Measurements from ENCODE around the gene VAC14. TPM values are rescaled to one million over a fixed set of nuclear protein-coding genes. Genes with fewer than 3 reads are reported as not detected.

VAC14 gene
- total RNA-seq, 1 experiment from 2014 or later: 49.9 TPM

DNA sequence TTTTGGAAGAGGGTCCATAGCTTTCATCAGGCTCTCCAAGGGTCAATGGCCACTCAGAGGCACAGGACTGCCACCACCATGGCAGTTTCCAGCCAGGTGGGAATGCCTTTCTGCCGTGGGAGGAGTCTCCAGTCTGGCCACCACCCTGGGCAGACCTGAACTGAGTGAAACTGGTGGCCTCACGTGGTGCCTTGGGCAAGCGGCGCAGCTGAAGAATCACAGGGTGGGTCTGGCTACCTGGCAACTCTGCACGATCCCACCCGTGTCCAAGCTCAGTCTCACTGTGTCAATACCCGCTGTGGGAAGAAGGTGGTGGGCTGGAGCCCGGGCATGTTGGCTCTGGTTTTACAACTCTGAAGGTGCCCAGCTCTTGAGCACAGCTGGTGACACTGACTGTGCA is 31.8 kb downstream of the VAC14 start:
- no peak overlapping the region for H2BK15ac ChIP-seq (ENCODE audit: low read depth, low read length)
- no peak overlapping the region for H3K4me3 Mint-ChIP-seq
- peaks cover 6 to 34% (median 16%) of the 10 kb centered on the region in 3 experiments; a peak in 6 of 7 replicates for H3K36me3 Mint-ChIP-seq (ENCODE audit: insufficient read depth in 1 of 3, low read depth in 3 of 3)

More for the DNA sequence above, 31.8 kb downstream of the VAC14 start:
- no peak overlapping the region for H3K27ac ChIP-seq (ENCODE audit: insufficient read length, low read depth, low read length)
- no peak overlapping the region for H2BK20ac ChIP-seq (ENCODE audit: low read depth, low read length, poor library complexity, severe bottlenecking)
- no peak overlapping the region for H4K8ac ChIP-seq (replicated peaks; ENCODE audit: insufficient read length, low read depth, low read length)
- TF ChIP-seq, protein P1, sequence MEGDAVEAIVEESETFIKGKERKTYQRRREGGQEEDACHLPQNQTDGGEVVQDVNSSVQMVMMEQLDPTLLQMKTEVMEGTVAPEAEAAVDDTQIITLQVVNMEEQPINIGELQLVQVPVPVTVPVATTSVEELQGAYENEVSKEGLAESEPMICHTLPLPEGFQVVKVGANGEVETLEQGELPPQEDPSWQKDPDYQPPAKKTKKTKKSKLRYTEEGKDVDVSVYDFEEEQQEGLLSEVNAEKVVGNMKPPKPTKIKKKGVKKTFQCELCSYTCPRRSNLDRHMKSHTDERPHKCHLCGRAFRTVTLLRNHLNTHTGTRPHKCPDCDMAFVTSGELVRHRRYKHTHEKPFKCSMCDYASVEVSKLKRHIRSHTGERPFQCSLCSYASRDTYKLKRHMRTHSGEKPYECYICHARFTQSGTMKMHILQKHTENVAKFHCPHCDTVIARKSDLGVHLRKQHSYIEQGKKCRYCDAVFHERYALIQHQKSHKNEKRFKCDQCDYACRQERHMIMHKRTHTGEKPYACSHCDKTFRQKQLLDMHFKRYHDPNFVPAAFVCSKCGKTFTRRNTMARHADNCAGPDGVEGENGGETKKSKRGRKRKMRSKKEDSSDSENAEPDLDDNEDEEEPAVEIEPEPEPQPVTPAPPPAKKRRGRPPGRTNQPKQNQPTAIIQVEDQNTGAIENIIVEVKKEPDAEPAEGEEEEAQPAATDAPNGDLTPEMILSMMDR (conservative IDR thresholded peaks at IDR 0.05): no peak
- no peak overlapping the region for H3K56ac ChIP-seq (ENCODE audit: insufficient read length, low read depth, low read length)
- H3K9ac ChIP-seq (ENCODE audit: extremely low read depth, insufficient read length, low read length): no peak overlapping the region
- H3K79me2 ChIP-seq (ENCODE audit: insufficient read depth, low read length): no peaks in the 10 kb centered on the region
- H2AK5ac ChIP-seq (ENCODE audit: insufficient read length, low read length): no peak overlapping the region
- H3K27me3 ChIP-seq (ENCODE audit: insufficient read depth, low read length): no peaks in the 10 kb centered on the region
- H2BK120ac ChIP-seq (ENCODE audit: low read depth, low read length, poor library complexity, severe bottlenecking): no peak overlapping the region
- no peak overlapping the region for H2BK12ac ChIP-seq (ENCODE audit: insufficient read length, low read depth, low read length)
- Mint-ChIP-seq H3K27ac (no peak overlapping the region; a peak in 1 of 7 replicates), H3K4me1 (no peaks in the 10 kb centered on the region), H3K27me3 (ENCODE audit: low read depth) (no peaks in the 10 kb centered on the region), H3K9me3 (no peaks in the 10 kb centered on the region)
- no peak overlapping the region for H4K5ac ChIP-seq (ENCODE audit: insufficient read length, low read depth, low read length)
- H3K14ac ChIP-seq (ENCODE audit: insufficient read depth, low read length): no peak overlapping the region
- H2AFZ ChIP-seq (ENCODE audit: low read length): no peak overlapping the region
- no peaks in the 10 kb centered on the region for H3K4me1 ChIP-seq (ENCODE audit: insufficient read depth, low read length)
- H3K4ac ChIP-seq (ENCODE audit: low read depth, low read length): no peak overlapping the region
- H3K23ac ChIP-seq (ENCODE audit: insufficient read length, low read depth, low read length): no peak overlapping the region
- H3K79me1 ChIP-seq (ENCODE audit: insufficient read depth, low read depth, low read length, poor library complexity, severe bottlenecking): no peaks in the 10 kb centered on the region
- no CpG with 5 or more reads among the region's 8 CpGs for WGBS (ENCODE audit: extremely low coverage, insufficient read length, low lambda C conversion rate)
- H3K18ac ChIP-seq (ENCODE audit: insufficient read length, low read depth, low read length): no peak overlapping the region
- H4K91ac ChIP-seq (ENCODE audit: insufficient read length, low read depth, low read length): no peak overlapping the region
- H3T11ph ChIP-seq (ENCODE audit: low read length): no peak overlapping the region
- no peaks in the 10 kb centered on the region for H3K9me3 ChIP-seq (ENCODE audit: control insufficient read depth, low read depth, low read length)
- no peak for DNase-seq
- no peaks in the 10 kb centered on the region for H4K20me1 ChIP-seq (ENCODE audit: control insufficient read depth, insufficient read depth, insufficient read length)
- no peak overlapping the region for H2BK5ac ChIP-seq (ENCODE audit: insufficient read length, low read length)
- no peak overlapping the region for H3K4me2 ChIP-seq (ENCODE audit: insufficient read depth, insufficient read length, low read length)
- H3K23me2 ChIP-seq (ENCODE audit: insufficient read length, low read depth, low read length, poor library complexity, severe bottlenecking): no peaks in the 10 kb centered on the region
